Stomach (tissue), 4 donors: ENCODE results near the gene CEP85L.

Experiments
- CTCF ChIP-seq, 7 experiments: fragments of 450-650 bp in 4 of 7; fragments of 200-600 bp in 3 of 7; sonication (generic) in 3 of 7; IDR thresholded peaks; one replicate each; pipeline ENCODE4 v1.5.1; 2016 to 2019; ENCODE audit warnings: antibody characterized with exemption in 7 of 7, control low read depth in 2 of 7, mild to moderate bottlenecking in 1 of 7
- POLR2A ChIP-seq, 4 donors: fragments of 450-650 bp; IDR thresholded peaks; one replicate each; pipeline ENCODE4 v1.6.1; 2016; ENCODE audit warnings: antibody characterized with exemption in 4 of 4, control low read depth in 2 of 4, mild to moderate bottlenecking in 1 of 4, moderate library complexity in 1 of 4
- POLR2AphosphoS5 ChIP-seq, 3 donors: sonication (generic); formaldehyde crosslinking; IDR thresholded peaks; one replicate each; pipeline ENCODE4 v1.6.1; 2016; ENCODE audit warnings: antibody characterized with exemption in 3 of 3

DNA sequence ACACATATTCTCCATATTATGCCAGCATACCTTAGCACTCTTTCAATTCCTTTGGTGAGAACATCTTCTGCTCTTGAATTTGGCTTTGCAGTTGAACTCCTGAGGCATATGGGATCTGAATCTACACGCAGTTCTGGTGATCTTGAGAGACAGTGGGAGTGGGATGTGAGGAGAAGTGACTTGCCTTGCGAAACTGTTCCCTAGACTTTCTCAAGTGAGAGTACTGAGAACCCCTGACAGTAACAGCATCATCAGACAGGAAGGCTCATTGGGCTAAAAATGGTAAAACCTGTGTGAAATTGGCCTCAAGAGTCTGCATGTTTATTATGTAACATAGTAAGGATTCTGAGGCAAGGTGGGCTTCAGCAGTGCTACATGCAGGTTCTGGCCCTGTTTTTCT, 49.1 kb upstream of the CEP85L start:
- TF ChIP-seq CTCF (IDR thresholded peaks at IDR 0.05) (no peak), POLR2A (IDR thresholded peaks at IDR 0.05) (no peak), POLR2AphosphoS5 (IDR thresholded peaks at IDR 0.05) (no peak)
